ENCODE results near the gene SCARB1.

The SCARB1 gene

DNA sequence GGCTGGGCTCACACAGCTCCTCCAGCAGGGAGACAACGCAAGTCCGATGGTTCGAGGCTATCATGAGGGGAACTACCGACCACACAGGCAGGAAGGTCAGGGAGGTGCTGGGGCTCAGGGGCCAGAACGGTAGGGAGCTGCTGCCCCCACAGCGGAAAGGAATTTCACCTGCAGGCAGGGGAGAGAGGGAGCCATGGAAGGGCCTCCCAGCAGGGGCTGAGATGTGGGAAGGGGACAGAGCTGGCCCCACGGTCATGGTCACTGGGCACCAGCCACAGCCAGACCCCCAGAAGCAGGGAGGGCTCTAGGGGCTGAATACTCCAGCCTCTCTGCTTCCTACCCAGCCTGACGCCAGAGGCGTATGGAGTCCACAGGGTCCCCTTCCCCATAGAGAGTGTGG, 103.1 kb downstream of the SCARB1 start:
- DNase-seq (ENCODE audit: low read depth in 2 of 2): no peak

DNA sequence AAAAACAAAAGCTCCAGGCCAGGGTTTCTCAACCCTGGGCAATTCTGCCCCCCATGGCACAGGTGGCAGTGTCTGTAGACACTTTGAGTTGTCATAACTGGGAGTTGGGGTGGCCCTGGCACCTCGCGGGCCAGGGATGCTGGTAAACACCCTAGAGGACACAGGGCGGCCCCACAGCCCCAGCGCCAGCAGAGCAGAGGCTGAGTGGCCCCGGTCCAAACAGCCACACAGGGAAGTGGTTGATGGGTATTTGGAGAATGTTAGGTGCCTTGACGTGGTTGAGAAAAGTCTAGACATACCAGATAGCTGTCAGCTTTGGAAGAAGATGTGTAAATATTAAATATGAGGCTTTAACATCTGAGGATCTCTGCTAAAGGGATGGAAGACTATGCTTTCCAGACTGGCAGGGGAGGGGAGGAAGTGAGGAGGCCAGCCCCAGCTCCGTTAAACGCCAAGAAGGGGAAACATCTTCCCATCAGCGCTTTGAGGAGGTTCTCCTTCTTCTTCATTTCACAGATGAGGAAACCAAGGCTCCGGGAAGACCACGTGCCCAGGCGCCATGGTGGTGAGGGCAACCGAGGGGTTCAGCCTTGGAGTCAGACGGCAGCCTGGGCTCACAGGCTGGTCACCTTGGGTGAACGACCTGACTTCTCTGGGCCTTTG, 103.7 kb downstream of the SCARB1 start:
- peak in 1 of 2 experiments; percentile 33 for DNase-seq (ENCODE audit: low read depth in 2 of 2)

DNA sequence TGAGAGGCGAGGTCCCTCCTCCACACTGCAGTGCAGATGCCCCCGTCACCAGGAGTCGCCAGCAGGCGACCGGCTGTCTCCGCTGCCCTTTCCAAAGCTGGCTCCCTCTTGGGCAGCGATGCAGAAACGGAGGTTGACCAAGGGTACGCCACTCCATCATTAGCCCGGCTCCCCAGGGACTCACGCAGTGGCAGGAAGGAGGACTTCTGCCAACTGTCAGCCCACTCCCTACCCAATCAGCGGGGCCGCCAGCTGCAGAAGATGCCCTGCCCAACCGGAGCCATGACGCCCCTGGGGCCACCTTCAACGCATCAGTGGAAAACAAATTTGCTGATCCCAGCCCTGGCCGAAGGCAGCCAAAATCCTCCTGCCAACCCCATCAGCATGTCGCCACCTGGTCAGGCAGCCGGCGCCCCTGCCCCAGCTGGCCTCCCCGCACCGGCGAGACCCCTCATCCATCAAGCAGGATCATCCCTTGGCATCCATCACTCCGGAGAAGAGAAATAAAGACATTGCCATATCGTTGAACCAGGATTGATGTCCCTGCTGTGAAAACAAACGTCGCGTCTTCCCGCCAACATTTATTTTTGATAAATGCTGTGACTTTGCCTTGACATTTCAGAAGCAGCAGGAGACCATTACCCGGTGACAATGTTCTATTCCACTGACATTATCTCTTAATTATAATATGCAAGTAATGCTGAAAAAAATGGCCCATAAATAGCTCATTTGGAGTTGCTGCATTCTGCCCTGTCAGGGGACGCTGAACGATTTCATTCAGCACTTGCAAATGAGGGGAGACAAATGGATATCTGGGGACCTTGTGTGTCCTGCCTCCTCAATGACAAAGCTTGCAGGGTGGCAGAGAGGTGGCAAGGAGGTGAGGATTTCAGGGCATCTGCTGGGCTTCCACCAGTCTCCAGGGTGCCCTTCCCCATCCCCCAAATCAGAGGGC, 105.1 kb downstream of the SCARB1 start:
- no peak for DNase-seq (ENCODE audit: low read depth in 2 of 2)

DNA sequence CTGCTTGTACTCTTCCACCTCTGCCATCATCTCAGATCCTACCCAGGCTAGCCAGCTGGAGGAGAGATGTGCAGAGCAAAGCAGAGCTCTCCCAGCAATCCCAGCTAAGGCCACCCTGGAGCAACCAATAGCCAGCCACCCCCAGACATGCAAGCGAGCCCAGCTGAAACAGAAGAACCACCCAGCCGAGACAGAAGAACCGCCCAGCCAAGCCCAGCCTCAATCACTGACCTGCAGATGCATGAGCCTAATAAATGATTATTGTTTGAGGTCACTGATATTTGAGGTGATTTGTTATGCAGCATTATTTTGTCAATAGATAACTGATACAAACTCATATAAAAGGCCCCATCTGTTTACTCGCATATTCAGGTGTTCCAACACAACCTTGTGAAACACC, 106.3 kb downstream of the SCARB1 start:
- no peak for DNase-seq (ENCODE audit: low read depth in 2 of 2)

DNA sequence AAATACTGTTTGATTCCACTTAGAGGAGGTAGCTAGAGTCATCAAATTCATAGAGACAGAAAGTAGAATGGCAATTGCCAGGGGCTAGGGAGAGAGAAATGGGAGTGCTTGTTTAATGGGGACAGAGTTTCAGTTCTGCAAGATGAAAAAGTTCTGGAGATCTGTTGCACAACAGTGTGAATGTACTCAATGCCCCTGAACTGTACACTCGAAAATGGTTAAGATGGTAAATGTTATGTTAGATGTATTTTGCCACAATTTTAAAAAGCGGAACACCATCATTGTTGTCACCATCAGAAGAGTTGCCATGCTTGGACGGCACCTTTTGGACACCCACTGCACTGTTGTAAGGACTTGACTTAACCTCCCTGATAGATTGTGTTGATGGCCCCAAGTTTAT, 106.9 kb downstream of the SCARB1 start:
- DNase-seq (ENCODE audit: low read depth in 2 of 2): no peak

DNA sequence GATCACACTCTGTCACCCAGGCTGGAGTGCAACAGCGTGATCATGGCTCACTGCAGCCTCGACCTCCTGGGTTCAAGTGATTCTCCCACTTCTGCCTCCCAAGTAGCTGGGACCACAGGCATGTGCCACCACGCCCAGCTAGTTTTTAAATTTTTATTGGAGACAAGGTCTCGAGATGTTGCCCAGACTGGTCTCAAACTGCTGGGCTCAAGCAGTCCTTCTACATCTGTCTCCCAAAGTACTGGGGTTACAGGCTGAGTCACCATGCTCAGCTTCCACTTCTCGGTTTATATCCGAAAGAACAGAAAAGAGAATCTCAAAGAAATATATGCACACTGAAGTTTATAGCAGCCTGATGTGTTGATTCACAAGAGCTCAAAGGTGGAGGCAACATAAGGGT, 107.5 kb downstream of the SCARB1 start:
- DNase-seq (ENCODE audit: low read depth in 2 of 2): no peak

DNA sequence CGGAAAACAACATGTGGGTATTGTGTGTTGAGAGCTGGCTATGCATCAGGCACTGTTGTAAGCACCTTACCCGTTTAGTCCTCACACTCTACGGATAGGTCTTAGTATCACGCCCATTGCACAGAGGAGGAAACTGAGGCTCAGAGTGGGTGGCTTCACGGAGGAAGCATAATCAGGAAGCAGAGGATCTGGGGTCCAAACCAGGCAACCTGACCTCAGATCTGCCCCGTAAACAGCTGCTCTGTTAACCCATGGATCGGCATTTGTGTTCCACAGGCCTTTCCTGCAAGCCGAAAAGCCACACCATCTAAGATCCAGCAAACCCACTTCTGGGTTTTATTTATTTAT, 107.9 kb downstream of the SCARB1 start:
- DNase-seq (ENCODE audit: low read depth in 2 of 2): no peak

DNA sequence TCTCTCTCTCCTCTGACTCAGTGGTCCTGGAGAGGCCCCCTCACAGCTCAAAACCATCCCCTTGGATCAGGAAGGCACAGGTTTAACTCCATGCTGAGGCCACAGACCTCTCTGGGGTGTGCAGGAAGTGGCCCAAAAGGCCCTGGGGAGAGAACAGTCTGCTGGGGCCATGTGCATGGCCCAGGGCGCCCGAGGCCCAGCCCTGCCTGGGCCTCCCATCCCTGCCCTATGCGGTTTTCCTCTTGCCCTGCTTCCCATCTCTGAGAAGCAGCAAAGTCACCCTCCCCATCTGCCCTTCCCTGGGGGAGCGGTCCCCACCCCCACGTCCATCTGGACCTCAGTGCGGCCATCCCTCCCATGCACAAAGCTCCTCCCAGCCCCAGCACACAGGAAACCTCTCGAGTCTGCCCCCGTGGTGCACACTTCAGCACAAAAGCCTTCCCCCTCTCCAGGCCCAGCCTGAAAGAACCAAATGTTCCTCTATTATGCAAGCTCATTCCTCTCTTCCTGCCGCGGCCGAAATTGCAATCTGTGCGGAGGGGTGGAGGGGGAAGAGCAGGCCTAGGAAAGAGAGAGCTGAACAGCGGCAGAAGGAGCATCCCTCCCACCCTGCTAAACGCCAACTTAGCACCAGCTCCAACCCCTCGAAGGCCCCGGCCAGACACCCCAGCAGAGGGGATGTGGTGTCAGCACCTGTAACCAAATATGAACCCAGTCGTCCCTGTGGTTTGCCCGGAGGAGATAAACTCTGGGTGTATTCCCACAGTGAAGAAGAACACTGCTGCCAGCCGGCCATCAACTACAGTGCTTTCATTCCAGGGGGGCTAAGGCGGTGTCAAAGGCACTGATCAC, 108.5 kb downstream of the SCARB1 start:
- peak; percentile 84 to 86 for DNase-seq (ENCODE audit: low read depth in 2 of 2)

DNA sequence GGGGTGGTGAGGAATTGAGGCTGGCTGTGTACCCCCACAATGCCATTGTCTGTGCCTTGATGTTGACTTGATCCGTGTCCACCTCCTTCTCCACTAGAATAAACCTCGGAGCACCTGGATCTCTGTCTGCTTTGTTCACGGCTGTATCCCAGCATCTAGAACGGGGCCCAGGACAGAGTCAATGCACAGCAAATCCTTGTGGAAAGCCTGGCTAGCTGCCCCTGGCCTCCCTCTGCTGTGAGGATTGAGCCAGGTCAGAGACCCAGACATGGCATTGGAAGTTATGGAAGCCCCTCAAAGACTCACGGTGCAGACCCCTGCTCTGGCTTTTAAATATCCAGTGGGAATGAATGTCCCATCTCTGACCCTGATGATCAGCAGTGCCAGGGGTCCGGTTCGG, 109.2 kb downstream of the SCARB1 start:
- no peak for DNase-seq (ENCODE audit: low read depth in 2 of 2)

DNA sequence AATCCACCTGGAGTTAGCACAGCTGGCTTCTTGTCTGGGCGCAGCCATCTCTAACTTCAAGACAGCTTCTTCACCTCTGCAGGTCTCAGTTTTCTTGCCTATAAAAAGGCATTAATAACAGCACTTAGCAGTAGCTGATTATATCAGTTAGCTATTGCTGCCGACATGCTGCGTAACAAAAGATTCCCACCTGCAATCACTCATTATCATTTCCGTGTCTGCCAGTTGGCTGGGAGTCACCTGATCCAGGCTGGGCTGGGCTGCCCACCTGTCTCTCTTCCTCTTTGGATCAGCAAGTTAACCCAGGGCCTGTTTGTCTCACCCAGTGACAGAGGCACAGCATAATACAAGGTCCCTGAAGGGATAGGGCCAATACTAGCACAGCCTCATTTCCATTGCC, 109.7 kb downstream of the SCARB1 start:
- DNase-seq (ENCODE audit: low read depth in 2 of 2): no peak

DNA sequence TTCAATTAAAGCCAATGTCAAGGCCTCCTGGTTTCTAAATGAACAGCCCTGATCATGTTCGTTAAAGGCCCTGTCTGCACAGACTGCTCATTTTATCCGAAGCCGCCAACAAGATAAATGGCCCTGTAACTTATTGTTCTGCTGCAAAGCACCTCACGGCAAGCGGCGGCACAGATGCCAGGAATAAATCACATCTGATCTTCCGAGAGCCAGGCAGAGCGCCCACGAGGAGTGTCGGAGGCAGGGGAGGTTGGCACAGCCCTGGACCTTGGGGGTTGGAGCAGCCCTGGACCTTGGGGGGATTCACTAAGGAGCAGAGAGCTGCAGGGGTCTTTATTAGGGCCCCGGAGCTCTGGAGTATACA, 110.5 kb downstream of the SCARB1 start:
- DNase-seq (ENCODE audit: low read depth in 2 of 2): no peak

DNA sequence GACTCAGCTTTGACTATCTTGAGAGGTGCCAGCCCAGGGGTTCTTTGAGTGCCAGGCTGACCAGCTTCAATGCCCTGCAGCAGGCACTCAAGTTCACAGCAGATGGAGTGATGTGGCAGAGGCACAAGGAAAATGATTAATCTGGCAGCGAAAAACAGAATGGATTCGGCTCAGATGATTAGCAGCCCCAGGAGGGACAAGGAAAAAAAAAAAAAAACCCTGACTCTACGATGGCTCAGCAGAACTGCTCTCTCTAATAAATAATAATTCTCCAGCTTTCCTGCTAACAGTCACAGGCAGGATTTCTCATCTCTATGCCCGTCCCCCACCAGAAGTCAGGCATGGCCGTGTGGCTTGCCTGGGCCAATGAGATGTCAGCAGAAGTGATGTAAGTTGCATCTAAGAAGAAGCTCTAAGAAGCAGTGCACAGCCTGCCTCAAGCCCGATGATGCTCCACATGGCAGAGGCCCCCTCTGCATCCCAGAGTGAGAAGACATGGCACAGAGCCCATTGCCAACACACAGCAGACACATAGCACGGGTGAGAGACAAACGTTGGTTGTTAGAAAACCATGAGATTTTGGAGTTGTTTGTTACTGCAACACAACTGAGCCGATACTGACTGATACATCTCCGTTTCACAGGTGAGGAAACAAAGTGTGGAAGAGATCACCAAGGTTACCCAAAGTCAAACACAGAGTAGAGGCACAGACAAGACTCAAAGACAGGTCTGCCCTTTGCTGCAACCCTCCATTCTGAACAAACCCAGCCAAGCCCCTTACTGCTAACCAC, 111.0 kb downstream of the SCARB1 start:
- DNase-seq (ENCODE audit: low read depth in 2 of 2): no peak

DNA sequence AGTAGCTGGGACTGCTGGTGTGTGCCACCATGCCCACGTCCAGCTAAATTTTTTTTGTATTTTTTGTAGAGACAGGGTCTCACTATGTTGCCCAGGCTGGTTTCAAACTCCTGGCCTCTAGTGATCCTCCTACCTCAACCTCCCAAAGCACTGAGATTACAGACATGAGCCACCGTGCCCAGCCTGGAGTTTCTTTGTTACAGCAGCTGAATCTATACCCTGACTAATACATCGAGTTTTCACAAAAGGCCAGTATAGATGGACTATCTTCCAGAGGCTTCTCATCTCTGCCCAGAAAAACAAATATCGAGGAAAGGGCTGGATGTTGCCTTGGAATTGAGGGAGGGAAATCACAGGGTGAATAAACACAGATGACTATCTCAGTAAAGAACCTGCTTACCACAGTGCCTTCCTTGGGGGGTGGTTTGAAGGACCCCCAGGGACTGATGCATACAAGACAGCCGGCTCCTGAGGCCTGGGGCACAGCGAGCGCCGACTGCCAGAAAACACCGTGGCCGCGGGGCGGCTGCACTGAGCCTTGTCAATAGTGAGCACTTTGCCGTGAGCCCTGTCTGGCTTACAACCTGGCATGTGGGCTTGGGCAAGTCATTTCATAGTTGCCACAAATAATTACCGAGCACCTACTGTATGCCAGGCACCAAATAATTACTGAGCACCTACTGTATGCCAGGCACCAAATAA, 111.9 kb downstream of the SCARB1 start:
- DNase-seq (ENCODE audit: low read depth in 2 of 2): no peak

DNA sequence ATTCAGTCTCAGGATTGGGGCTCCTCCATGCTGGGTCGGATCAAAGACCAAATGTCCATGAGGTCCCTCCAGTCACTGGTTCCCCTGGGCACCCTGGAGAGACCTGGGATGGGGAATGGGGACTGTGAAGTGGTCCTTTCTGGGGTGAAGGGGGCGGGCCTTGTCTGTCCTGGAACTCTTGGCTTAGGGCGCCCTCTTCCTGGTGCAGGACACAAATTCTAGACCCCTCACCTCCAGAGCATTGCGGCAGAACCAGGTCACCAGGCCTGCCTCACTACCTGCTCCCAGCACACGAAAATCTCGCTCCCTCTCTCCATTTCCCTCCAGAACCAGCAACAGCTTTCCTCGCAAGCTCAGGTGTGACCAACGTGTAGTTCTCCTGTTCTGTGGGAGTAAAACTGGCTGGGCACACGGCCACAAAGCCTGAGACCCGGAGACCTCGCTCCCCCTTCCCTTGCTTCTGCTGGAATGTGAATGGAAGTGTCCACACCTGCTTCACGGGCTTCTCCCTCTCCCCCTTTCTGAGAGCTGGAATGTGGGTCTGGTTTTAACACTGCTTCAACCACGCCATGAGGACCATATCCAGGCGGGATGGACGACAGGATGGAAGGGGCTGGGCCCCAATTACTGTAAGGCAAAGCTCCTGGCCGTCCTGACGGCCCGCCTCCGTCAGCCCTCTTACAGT, 112.7 kb downstream of the SCARB1 start:
- no peak for DNase-seq (ENCODE audit: low read depth in 2 of 2)

DNA sequence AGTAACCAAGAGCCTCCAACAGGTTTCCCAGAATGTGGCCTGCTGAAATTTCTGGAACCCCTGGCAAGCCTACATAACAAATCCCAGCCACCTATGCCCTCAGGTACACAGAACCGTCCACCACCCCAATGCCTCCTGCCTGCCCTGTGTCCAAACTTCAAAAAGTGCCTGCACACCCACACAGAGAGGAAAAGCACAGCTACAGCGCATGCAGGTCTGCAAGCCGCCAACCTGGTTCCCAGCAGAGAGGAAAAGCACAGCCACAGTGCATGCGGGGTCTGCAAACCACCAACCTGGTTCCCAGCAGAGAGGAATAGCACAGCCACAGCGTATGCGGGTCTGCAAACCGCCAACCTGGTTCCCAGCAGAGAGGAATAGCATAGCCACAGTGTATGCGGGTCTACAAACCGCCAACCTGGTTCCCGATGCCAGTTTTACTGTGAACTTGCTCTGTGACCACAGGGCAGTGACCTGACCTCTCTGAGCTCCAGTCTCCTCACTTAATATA, 113.5 kb downstream of the SCARB1 start:
- no peak for DNase-seq (ENCODE audit: low read depth in 2 of 2)

DNA sequence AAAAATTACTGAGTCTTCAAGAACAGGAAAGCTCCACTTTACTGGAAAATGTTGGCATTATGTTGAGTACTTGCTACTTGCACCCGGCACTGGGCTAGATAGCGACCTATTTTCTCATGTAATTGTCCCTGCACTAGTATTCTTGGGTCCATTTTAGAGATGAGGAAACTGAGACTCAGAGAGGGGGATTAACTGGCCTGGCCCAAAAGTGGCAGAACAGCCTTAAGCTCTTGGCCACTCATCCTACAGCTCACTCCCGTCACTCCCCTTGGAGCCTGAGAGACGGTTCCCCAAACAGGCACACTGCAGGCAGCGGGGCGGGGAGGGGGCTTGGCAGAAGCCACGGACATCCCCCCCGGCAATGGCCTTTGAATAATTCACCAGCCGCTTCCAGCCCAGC, 113.9 kb downstream of the SCARB1 start:
- DNase-seq (ENCODE audit: low read depth in 2 of 2): no peak

DNA sequence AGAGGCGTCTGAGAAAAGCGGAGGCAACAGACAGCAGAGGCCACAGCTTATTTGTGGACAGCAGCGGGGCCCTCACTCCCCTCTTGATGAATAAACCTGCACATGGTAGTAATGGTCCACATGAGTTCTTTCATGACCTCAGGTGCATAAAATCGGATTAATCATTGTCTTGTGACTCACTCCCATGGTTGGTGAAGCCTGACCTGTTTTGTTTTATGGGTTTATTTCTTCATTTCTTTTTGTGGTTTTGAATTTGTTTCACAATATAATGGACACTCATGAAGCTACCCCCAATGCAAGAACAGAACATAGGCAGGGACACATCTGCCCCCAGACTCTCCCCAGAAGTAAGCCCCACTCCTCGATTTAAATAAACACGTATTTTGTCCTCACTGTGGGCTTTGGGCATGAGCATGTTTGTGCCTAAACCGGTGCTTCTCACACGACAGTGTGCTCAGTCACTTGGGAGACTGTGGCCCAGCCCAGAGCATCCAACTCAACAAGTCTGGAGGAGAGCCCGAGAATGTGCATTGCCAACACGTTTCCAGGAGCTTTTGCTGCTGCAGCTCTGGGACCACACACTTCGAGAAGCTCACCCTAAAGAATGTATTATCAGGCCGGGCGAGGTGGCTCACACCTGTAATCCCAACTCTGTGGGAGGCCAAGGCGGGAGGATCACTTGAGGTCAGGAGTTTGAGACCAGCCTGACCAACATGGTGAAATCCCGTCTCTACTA, 116.1 kb downstream of the SCARB1 start:
- peak; percentile 75 to 80 for DNase-seq (ENCODE audit: low read depth in 2 of 2)

DNA sequence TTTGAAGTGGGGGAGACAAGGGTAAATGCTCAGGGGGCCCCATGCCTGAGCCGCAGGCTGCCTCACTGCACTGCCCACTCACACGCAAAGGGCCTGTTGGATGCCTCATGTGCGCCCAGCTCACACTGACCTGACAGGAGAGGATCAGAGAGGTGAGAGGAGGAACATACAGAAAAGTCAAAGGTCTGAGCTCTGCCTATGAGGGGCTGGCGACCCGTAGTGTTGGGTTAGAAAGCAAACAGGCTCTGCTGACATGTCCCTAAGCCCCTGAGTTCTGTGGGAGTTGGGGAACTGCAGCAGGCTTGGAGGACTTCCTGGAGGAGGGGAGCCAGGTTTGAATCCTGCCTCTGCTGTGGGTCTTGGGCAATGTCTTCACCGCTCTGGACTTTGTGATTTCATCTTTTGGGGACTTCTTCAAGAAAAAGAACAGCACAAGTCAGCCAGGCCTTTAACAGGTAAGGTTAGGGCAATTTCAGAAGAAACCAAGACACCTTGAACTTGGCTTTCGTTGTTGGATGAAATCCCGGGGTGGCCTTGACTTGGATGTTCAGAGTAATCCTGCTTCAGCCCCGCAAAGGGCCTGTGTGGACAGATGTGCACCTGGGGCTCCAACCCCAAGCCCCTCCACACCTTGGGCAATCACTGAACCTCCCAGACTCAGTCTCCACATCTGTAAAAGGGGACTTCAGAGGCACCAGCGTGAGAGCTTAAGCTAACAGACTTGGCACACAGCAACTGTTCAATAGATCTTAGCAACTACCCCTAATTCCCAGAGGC, 116.8 kb downstream of the SCARB1 start:
- no peak for DNase-seq (ENCODE audit: low read depth in 2 of 2)
